HEK293 (cell line): ENCODE results near the gene TAOK3.
A peak's percentile ranks its signal among the peaks of the same experiment; 100 is the strongest.

Experiments
- CTCF ChIP-seq: fragments of 450-650 bp; formaldehyde crosslinking; IDR thresholded peaks from 2 replicates; pipeline ENCODE4 v1.5.1; 2016; ENCODE audit warnings: missing biosample characterization, missing genetic modification characterization
- KLF1 ChIP-seq: fragments of 450-650 bp; formaldehyde crosslinking; IDR thresholded peaks from 2 replicates; pipeline ENCODE4 v1.5.1; 2016; ENCODE audit warnings: missing biosample characterization, missing genetic modification characterization
- SP7 ChIP-seq: fragments of 450-650 bp; formaldehyde crosslinking; IDR thresholded peaks from 2 replicates; pipeline ENCODE4 v1.5.1; 2016; ENCODE audit warnings: missing biosample characterization, missing genetic modification characterization
- ZNF146 ChIP-seq: fragments of 450-650 bp; formaldehyde crosslinking; IDR thresholded peaks from 2 replicates; pipeline ENCODE4 v1.5.1; 2016; ENCODE audit warnings: missing biosample characterization, missing genetic modification characterization
- ZNF202 ChIP-seq: fragments of 450-650 bp; formaldehyde crosslinking; IDR thresholded peaks from 2 replicates; pipeline ENCODE4 v1.5.1; 2016; ENCODE audit warnings: missing biosample characterization, missing genetic modification characterization, borderline replicate concordance
- ZNF211 ChIP-seq: fragments of 450-650 bp; formaldehyde crosslinking; IDR thresholded peaks from 2 replicates; pipeline ENCODE4 v1.5.1; 2016; ENCODE audit warnings: low read depth, missing biosample characterization, missing genetic modification characterization
- ZNF335 ChIP-seq: fragments of 450-650 bp; formaldehyde crosslinking; conservative IDR thresholded peaks from 2 replicates; pipeline ENCODE4 v1.5.1; 2016; ENCODE audit warnings: missing biosample characterization, missing genetic modification characterization

- TF ChIP-seq CTCF (tag by site-specific recombination) = no peak
- TF ChIP-seq ZNF202 = no peak
- TF ChIP-seq ZNF335 (tag by site-specific recombination) = no peak
- TF ChIP-seq SP7 (tag by site-specific recombination) = no peak
- TF ChIP-seq ZNF146 (tag by site-specific recombination) = no peak
- TF ChIP-seq ZNF211 (tag by site-specific recombination) = no peak
- TF ChIP-seq KLF1 (tag by site-specific recombination) = peak; percentile 47; the same call in 1 of the 2 replicates
Measured at GRCh38 chr12:118102070-118102469, 270.6 kb downstream of the TAOK3 start.
